ENCODE measurements around the gene ROR2. TPM values are rescaled to one million over a fixed set of nuclear protein-coding genes. Genes with fewer than 3 reads are reported as not detected.

ROR2 gene
- total and polyA plus RNA-seq, 2 of the 8 experiments (the other 6 are each of a cell fraction or from before 2014, with no cell fraction given): 2.7 to 4.3 TPM

DNA sequence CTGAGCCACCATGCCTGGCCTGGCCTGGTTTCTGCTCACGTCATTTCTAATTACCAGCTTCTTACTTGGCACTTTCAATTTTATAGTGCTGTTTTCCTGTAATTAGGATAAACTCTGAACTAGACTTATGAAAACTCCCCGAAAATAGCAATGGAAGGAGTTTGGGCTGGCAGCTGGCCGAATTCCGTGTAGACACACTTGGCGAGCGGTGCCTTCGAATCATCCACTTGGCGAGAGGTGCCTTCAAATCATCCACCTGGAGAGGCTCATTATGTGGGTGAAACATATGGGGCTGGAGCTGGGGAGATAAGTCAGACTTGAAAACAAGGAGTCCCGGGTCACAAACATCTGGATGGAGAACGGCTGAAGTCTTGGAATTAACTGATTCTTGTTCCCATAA is 203.7 kb downstream of the ROR2 start:
- DNase-seq (ENCODE audit: low read depth in 1 of 2, low spot score in 2 of 2) (no peak), FAIRE-seq (no peak)
- ChIA-PET POLR2A (ENCODE audit: partially characterized antibody) (no interaction called here), CTCF (ENCODE audit: partially characterized antibody) (interaction anchor here (1.9 to 2.1 kb wide), 2 partner anchors 12 kb away, joined by 8 to 11 read pairs; no protein-coding TSS in a partner anchor)
- H2AK5ac ChIP-seq (ENCODE audit: low read depth, low read length): no peak overlapping the region
- WGBS, 2 experiments (ENCODE audit: extremely low coverage in 1 of 2, insufficient coverage in 1 of 2, insufficient read length in 1 of 2, insufficient replicate concordance in 2 of 2, low coverage in 1 of 2, low lambda C conversion rate in 2 of 2, missing lambda C conversion rate in 1 of 2): 93% methylated on average over 10 of the region's 10 CpGs; no CpG with 5 or more reads in 1 of the 2 experiments
- H2AFZ ChIP-seq (ENCODE audit: low read length): no peak overlapping the region
- no peak overlapping the region for H2BK120ac ChIP-seq (replicated peaks; ENCODE audit: low read depth, low read length)
- H3K23me2 ChIP-seq (ENCODE audit: low read depth, low read length): no peaks in the 10 kb centered on the region
- no peak overlapping the region for H3K9ac ChIP-seq (replicated peaks in 1 of 4; ENCODE audit: extremely low read depth in 1 of 4, low read depth in 3 of 4, low read length in 3 of 4)
- H3K27me3 ChIP-seq (replicated peaks in 1 of 4; ENCODE audit: control insufficient read depth in 3 of 4, extremely low read depth in 1 of 4, insufficient read depth in 3 of 4, low read length in 3 of 4): no peaks in the 10 kb centered on the region
- no peaks in the 10 kb centered on the region for H3K36me3 ChIP-seq (ENCODE audit: control insufficient read depth in 2 of 4, insufficient read depth in 4 of 4, low read length in 3 of 4)
- H3K79me1 ChIP-seq (ENCODE audit: low read depth, low read length): no peaks in the 10 kb centered on the region
- H3K9me3 ChIP-seq (ENCODE audit: insufficient read depth in 2 of 2, low read depth in 1 of 2, low read length in 1 of 2): no peaks in the 10 kb centered on the region
- H4K8ac ChIP-seq (ENCODE audit: extremely low read depth, insufficient read depth, low read length): no peak overlapping the region
- no peak overlapping the region for H2BK5ac ChIP-seq (ENCODE audit: low read depth, low read length)
- no peak overlapping the region for H4K5ac ChIP-seq (ENCODE audit: insufficient read length, low read depth, low read length)
- no peak overlapping the region for H2BK12ac ChIP-seq (ENCODE audit: low read depth, low read length)
- no peaks in the 10 kb centered on the region for H3K79me2 ChIP-seq (ENCODE audit: control insufficient read depth in 1 of 2, insufficient read depth in 2 of 2, low read length in 2 of 2)
- H4K91ac ChIP-seq (replicated peaks; ENCODE audit: insufficient read length, low read length): no peak overlapping the region
- H4K20me1 ChIP-seq (replicated peaks in 1 of 2; ENCODE audit: control insufficient read depth in 1 of 2, insufficient read depth in 2 of 2, low read length in 2 of 2): no peaks in the 10 kb centered on the region
- H3K4me1 ChIP-seq (replicated peaks in 1 of 4; ENCODE audit: control insufficient read depth in 3 of 4, insufficient read depth in 4 of 4, low read length in 3 of 4): no peaks in the 10 kb centered on the region
- no peak overlapping the region for H2BK15ac ChIP-seq (ENCODE audit: low read length)
- H3K14ac ChIP-seq (ENCODE audit: insufficient read length): no peak overlapping the region
- no peak overlapping the region for H2BK20ac ChIP-seq (ENCODE audit: low read length)
- H3K18ac ChIP-seq (ENCODE audit: extremely low read depth, low read length): no peak overlapping the region
- H3K27ac ChIP-seq (ENCODE audit: low read depth, low read length): no peak overlapping the region
- H3K4me2 ChIP-seq (ENCODE audit: insufficient read depth in 1 of 2, low read depth in 2 of 2, low read length in 2 of 2): no peak overlapping the region
- no peak overlapping the region for H3K4ac ChIP-seq (replicated peaks; ENCODE audit: insufficient read length, low read depth, low read length)
- no peak overlapping the region for H3K56ac ChIP-seq (replicated peaks; ENCODE audit: insufficient read length, low read depth, low read length)
- no peak overlapping the region for H3K23ac ChIP-seq (ENCODE audit: insufficient read length)
- no peak overlapping the region for H3K4me3 ChIP-seq (ENCODE audit: extremely low read depth in 1 of 4, insufficient read depth in 2 of 4, low read depth in 3 of 4, low read length in 4 of 4)
- no peak for TF ChIP-seq SIN3A (conservative IDR thresholded peaks at IDR 0.05 in 1 of 2, IDR thresholded peaks at IDR 0.05 in 1 of 2; ENCODE audit: low read depth in 1 of 2, low read length in 2 of 2)

Data from H1 (cell line).